Jurkat, Clone E6-1 (cell line): Measurements from ENCODE around the gene PDE11A.

Source experiments
- DNase-seq: peaks from one replicate; pipeline ENCODE4 v3.0.0-alpha.2; 2011; ENCODE audit warnings: low read depth, low spot score
- H3K4me3 ChIP-seq: 2 replicates; pipeline ENCODE4 v1.5.1; 2011; ENCODE audit warnings: mild to moderate bottlenecking, low read length, control low read depth, moderate library complexity

PDE11A gene

GRCh38 chr2:177582000-177582399, 490.6 kb downstream of the PDE11A start:
- DNase-seq: no peak
- no peak overlapping the region for H3K4me3 ChIP-seq

DNA sequence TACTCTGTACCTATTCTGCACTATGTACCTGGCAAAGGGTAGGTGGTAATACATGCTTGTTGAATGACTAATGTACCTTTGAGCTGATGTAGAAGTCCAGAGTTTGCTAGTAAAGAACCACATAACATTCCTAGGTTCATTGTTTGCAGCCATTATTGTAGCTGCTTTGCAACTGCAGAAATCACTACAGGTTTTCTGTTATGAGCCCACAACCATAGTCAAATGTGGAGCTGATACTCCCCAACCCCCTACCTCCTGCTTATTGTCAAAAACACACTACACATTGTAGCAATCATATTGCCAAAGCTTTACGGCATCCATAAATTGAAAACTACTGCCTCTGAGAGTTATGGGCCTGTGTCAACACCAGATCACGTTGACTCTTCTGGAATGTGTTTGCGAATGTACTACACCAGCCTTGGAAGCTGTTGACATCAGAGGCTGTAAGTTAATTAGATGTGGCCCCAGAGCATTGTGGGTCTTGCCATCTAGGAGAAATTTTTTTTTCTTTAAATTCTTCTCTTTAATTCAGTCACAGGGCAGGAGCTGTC, 493.0 kb downstream of the PDE11A start:
- no peak overlapping the region for H3K4me3 ChIP-seq
- no peak for DNase-seq

- H3K4me3 ChIP-seq: no peak overlapping the region
- DNase-seq: no peak
These were observed 494.1 kb downstream of the PDE11A start for GRCh38 chr2:177578454-177578853.

DNA sequence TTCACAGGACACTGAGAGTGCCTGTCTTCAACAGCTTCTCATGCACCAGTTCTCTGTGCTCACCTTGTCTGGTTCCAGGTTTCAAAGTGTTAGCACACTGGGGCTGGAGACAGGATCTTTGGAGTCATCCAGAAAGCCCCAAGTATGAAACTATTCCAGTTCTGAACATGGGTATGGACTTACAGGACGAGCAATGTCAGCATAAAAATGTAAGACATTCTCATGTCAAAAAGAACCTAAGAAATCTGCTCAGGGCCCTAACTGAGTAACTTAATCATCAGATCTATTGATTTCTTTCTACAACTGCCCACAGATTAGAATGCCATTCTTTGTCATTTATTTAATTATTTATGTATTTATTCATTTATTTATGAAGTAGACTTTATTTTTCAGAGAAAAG, 495.5 kb downstream of the PDE11A start:
- H3K4me3 ChIP-seq: no peak overlapping the region
- DNase-seq: no peak

DNA sequence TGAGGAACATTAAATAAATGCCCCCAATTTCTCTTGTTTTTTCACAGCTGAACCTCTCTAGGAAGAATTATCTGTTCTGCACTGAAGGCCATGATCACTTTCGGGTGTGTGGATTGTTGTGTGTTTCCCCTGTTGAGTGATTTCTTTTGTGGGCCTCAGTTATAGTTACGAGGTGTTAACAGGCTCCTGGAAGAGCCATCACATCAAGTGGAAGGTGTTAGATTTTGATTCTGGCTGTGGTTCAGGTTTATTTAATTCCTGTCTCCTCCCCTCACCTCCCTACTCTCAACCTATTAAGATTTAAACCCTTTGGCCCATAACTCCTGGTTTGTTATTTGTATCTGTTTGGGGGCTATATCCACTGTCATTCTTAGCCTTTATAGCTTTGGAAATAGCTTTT, 497.2 kb downstream of the PDE11A start:
- DNase-seq: no peak
- H3K4me3 ChIP-seq: no peak overlapping the region

- no peak for DNase-seq
- no peak overlapping the region for H3K4me3 ChIP-seq
These were observed 498.2 kb downstream of the PDE11A start for GRCh38 chr2:177574356-177574755.
